HT-29 (cell line): ENCODE measurements around the gene BCL2. TPM values are rescaled to one million over a fixed set of nuclear protein-coding genes. Genes with fewer than 3 reads are reported as not detected.

ENCODE experiments used
- DNase-seq: peaks from one replicate; pipeline ENCODE4 v3.0.0-alpha.2; 2015; ENCODE audit warnings: low spot score
- total RNA-seq: library from RNA; depleted of rRNA; stranded (reverse); fragments of >200 nt; shearing (Covaris generic); gene quantifications from 2 replicates; pipeline ENCODE4 v1.2.3, GENCODE V29; 2014

The BCL2 gene
- total RNA-seq, 1 experiment from 2014 or later = 0.36 TPM

- no peak for DNase-seq
These were observed 10.1 kb downstream of the BCL2 start for GRCh38 chr18:63309422-63309821.

- no peak for DNase-seq
These were observed 11.9 kb downstream of the BCL2 start for GRCh38 chr18:63307551-63308200.

- no peak for DNase-seq
These were observed 12.6 kb downstream of the BCL2 start for GRCh38 chr18:63306819-63307550.

- DNase-seq = no peak
These were observed 13.3 kb downstream of the BCL2 start for GRCh38 chr18:63306249-63306648.

- no peak for DNase-seq
These were observed 16.0 kb downstream of the BCL2 start for GRCh38 chr18:63303547-63303946.

GRCh38 chr18:63302636-63303405 is 16.7 kb downstream of the BCL2 start:
- DNase-seq = no peak

GRCh38 chr18:63302220-63302619 is 17.3 kb downstream of the BCL2 start:
- no peak for DNase-seq

GRCh38 chr18:63301434-63301833 is 18.1 kb downstream of the BCL2 start:
- no peak for DNase-seq

- no peak for DNase-seq
These were observed 19.5 kb downstream of the BCL2 start for GRCh38 chr18:63299837-63300745.

- DNase-seq = no peak
These were observed 20.9 kb downstream of the BCL2 start for GRCh38 chr18:63298400-63299365.

- no peak for DNase-seq
These were observed 21.7 kb downstream of the BCL2 start for GRCh38 chr18:63297687-63298399.

- no peak for DNase-seq
These were observed 25.6 kb downstream of the BCL2 start for GRCh38 chr18:63293935-63294334.

GRCh38 chr18:63292831-63293683 is 26.5 kb downstream of the BCL2 start:
- no peak for DNase-seq

- no peak for DNase-seq
These were observed 28.3 kb downstream of the BCL2 start for GRCh38 chr18:63291278-63291677.

- no peak for DNase-seq
These were observed 28.8 kb downstream of the BCL2 start for GRCh38 chr18:63290821-63291200.

GRCh38 chr18:63290166-63290820 is 29.3 kb downstream of the BCL2 start:
- DNase-seq = no peak

- DNase-seq = no peak
These were observed 31.3 kb downstream of the BCL2 start for GRCh38 chr18:63288311-63288710.

- DNase-seq = no peak
These were observed 31.8 kb downstream of the BCL2 start for GRCh38 chr18:63287691-63288220.
